Fibroblast of villous mesenchyme (primary cell): ENCODE data around the gene RHEB. TPM values are rescaled to one million over a fixed set of nuclear protein-coding genes. Genes with fewer than 3 reads are reported as not detected.

ENCODE experiments used
- DNase-seq: peaks from one replicate; pipeline ENCODE4 v3.0.0-alpha.2; 2010; ENCODE audit warnings: low read depth
- H3K4me3 ChIP-seq: 2 replicates; pipeline ENCODE4 v1.5.1; 2011; ENCODE audit warnings: low read depth, mild to moderate bottlenecking, low read length
- CTCF ChIP-seq: IDR thresholded peaks from 2 replicates; pipeline ENCODE4 v1.5.1; 2012; ENCODE audit warnings: low read depth, mild to moderate bottlenecking, low read length; ENCODE audit not compliant: insufficient read depth
- total RNA-seq: library from RNA; depleted of rRNA; stranded (reverse); fragments of >200 nt; gene quantifications from 2 replicates; pipeline ENCODE4 v1.2.3, GENCODE V29; 2012

RHEB gene
- total RNA-seq, 1 donor: 79.5 TPM

GRCh38 chr7:151556592-151556991, 36.9 kb upstream of the RHEB start:
- no peak overlapping the region for H3K4me3 ChIP-seq
- DNase-seq: no peak
- TF ChIP-seq CTCF: no peak

GRCh38 chr7:151553356-151553755, 33.7 kb upstream of the RHEB start:
- H3K4me3 ChIP-seq: no peak overlapping the region
- no peak for DNase-seq
- TF ChIP-seq CTCF: no peak

- H3K4me3 ChIP-seq: no peak overlapping the region
- no peak for TF ChIP-seq CTCF
- DNase-seq: no peak
These were observed 32.8 kb upstream of the RHEB start for GRCh38 chr7:151552352-151553028.

GRCh38 chr7:151551820-151552219, 32.1 kb upstream of the RHEB start:
- peak; percentile 22 for DNase-seq

GRCh38 chr7:151550656-151551286, 31.1 kb upstream of the RHEB start:
- peak; percentile 95 for DNase-seq
- no peak for TF ChIP-seq CTCF
- H3K4me3 ChIP-seq: no peak overlapping the region

More at GRCh38 chr7:151551820-151552219, 32.1 kb upstream of the RHEB start:
- no peak overlapping the region for H3K4me3 ChIP-seq
- no peak for TF ChIP-seq CTCF

GRCh38 chr7:151549644-151550043, 29.9 kb upstream of the RHEB start:
- no peak overlapping the region for H3K4me3 ChIP-seq
- no peak for TF ChIP-seq CTCF
- no peak for DNase-seq
